Mononuclear cell (primary cell): ENCODE results near the gene SOAT2. TPM values are rescaled to one million over a fixed set of nuclear protein-coding genes. Genes with fewer than 3 reads are reported as not detected.

Experiments used
- H3K27me3 ChIP-seq: 2 replicates; pipeline ENCODE4 v1.6.0; 2011; ENCODE audit warnings: low read length, control low read depth; ENCODE audit not compliant: insufficient read depth
- H3K4me1 ChIP-seq: 2 replicates; pipeline ENCODE4 v1.5.1; 2011; ENCODE audit warnings: mild to moderate bottlenecking, low read length, control low read depth; ENCODE audit not compliant: insufficient read depth
- H3K4me3 ChIP-seq: 2 replicates; pipeline ENCODE4 v1.5.1; 2011; ENCODE audit warnings: mild to moderate bottlenecking, low read length, moderate library complexity
- H3K9me3 ChIP-seq: 2 replicates; pipeline ENCODE4 v1.5.1; 2011; ENCODE audit warnings: low read depth, mild to moderate bottlenecking, control low read depth, low read length
- total RNA-seq: library from RNA; depleted of rRNA; stranded (reverse); fragments of >200 nt; gene quantifications from one replicate; pipeline ENCODE4 v1.2.3, GENCODE V29; 2012

SOAT2 gene
- total RNA-seq, 1 donor, result 0.21 TPM

GRCh38 chr12:53062011-53062961, 41.0 kb upstream of the SOAT2 start:
- H3K9me3 ChIP-seq, result no peaks in the 10 kb centered on the region
- no peaks in the 10 kb centered on the region for H3K4me1 ChIP-seq
- no peaks in the 10 kb centered on the region for H3K27me3 ChIP-seq
- no peak overlapping the region for H3K4me3 ChIP-seq

- Histone ChIP-seq H3K27me3 (no peaks in the 10 kb centered on the region), H3K9me3 (no peaks in the 10 kb centered on the region), H3K4me3 (no peak overlapping the region), H3K4me1 (no peaks in the 10 kb centered on the region)
These were observed 40.1 kb upstream of the SOAT2 start for GRCh38 chr12:53062977-53063707.

GRCh38 chr12:53063708-53064612, 39.3 kb upstream of the SOAT2 start:
- no peaks in the 10 kb centered on the region for H3K4me1 ChIP-seq
- H3K27me3 ChIP-seq, result no peaks in the 10 kb centered on the region
- no peaks in the 10 kb centered on the region for H3K9me3 ChIP-seq

GRCh38 chr12:53064613-53065436, 38.5 kb upstream of the SOAT2 start:
- Histone ChIP-seq H3K9me3 (no peaks in the 10 kb centered on the region), H3K4me1 (no peaks in the 10 kb centered on the region), H3K4me3 (no peak overlapping the region), H3K27me3 (no peaks in the 10 kb centered on the region)

More at GRCh38 chr12:53063708-53064612, 39.3 kb upstream of the SOAT2 start:
- H3K4me3 ChIP-seq, result no peak overlapping the region

- no peaks in the 10 kb centered on the region for H3K27me3 ChIP-seq
- no peak overlapping the region for H3K4me3 ChIP-seq
- H3K9me3 ChIP-seq, result no peaks in the 10 kb centered on the region
These were observed 37.8 kb upstream of the SOAT2 start for GRCh38 chr12:53065470-53065869.

GRCh38 chr12:53065975-53066931, 37.0 kb upstream of the SOAT2 start:
- H3K4me3 ChIP-seq, result no peak overlapping the region
- H3K9me3 ChIP-seq, result no peaks in the 10 kb centered on the region
- H3K4me1 ChIP-seq, result peaks cover 1% of the 10 kb centered on the region
- no peaks in the 10 kb centered on the region for H3K27me3 ChIP-seq

More at GRCh38 chr12:53065470-53065869, 37.8 kb upstream of the SOAT2 start:
- H3K4me1 ChIP-seq, result no peaks in the 10 kb centered on the region

GRCh38 chr12:53067074-53067992, 36.0 kb upstream of the SOAT2 start:
- no peaks in the 10 kb centered on the region for H3K27me3 ChIP-seq
- no peaks in the 10 kb centered on the region for H3K9me3 ChIP-seq
- H3K4me3 ChIP-seq, result no peak overlapping the region
- H3K4me1 ChIP-seq, result peaks cover 9% of the 10 kb centered on the region

GRCh38 chr12:53067993-53068770, 35.1 kb upstream of the SOAT2 start:
- H3K4me3 ChIP-seq, result no peak overlapping the region
- H3K9me3 ChIP-seq, result no peaks in the 10 kb centered on the region
- H3K4me1 ChIP-seq, result peaks cover 17% of the 10 kb centered on the region
- no peaks in the 10 kb centered on the region for H3K27me3 ChIP-seq

- Histone ChIP-seq H3K4me3 (no peak overlapping the region), H3K27me3 (no peaks in the 10 kb centered on the region), H3K4me1 (peaks cover 24% of the 10 kb centered on the region), H3K9me3 (no peaks in the 10 kb centered on the region)
These were observed 34.3 kb upstream of the SOAT2 start for GRCh38 chr12:53068811-53069585.

- no peaks in the 10 kb centered on the region for H3K27me3 ChIP-seq
- H3K4me1 ChIP-seq, result peaks cover 25% of the 10 kb centered on the region
- H3K9me3 ChIP-seq, result no peaks in the 10 kb centered on the region
- no peak overlapping the region for H3K4me3 ChIP-seq
These were observed 33.5 kb upstream of the SOAT2 start for GRCh38 chr12:53069621-53070410.
